Embryonic facial prominence (tissue), 1 donor: Measurements from ENCODE around the gene KRTAP4-7.
"Not testable (repeated sequence)": the region's sequence is repeated elsewhere in the genome, so short reads cannot be mapped to it uniquely, and the experiment has no call there.

Experiments used
- DNase-seq: peaks from one replicate; pipeline ENCODE4 v3.0.0-alpha.2; 2016; ENCODE audit errors: extremely low spot score

Gene KRTAP4-7

GRCh38 chr17:41084100-41084856, at the start of gene KRTAP4-7:
Gene KRTAP4-7, plus strand, starts transcription at chr17:41084150. Its CDS starts 57 bp downstream, at chr17:41084207.
- not testable (repeated sequence) for DNase-seq

- not testable (repeated sequence) for DNase-seq
Measured at GRCh38 chr17:41034346-41034935, 49.5 kb upstream of the KRTAP4-7 start, which contains the start of gene KRTAP1-3. Gene KRTAP1-3, minus strand, starts transcription at chr17:41034874. Its CDS starts 53 bp downstream, at chr17:41034821.

GRCh38 chr17:41037853-41038350, 46.0 kb upstream of the KRTAP4-7 start:
- no peak for DNase-seq

- not testable (repeated sequence) for DNase-seq
Measured at GRCh38 chr17:41040783-41041571, 43.0 kb upstream of the KRTAP4-7 start, which contains the start of gene KRTAP1-1. Gene KRTAP1-1, minus strand, starts transcription at chr17:41041450. Its CDS starts 53 bp downstream, at chr17:41041397.

DNA sequence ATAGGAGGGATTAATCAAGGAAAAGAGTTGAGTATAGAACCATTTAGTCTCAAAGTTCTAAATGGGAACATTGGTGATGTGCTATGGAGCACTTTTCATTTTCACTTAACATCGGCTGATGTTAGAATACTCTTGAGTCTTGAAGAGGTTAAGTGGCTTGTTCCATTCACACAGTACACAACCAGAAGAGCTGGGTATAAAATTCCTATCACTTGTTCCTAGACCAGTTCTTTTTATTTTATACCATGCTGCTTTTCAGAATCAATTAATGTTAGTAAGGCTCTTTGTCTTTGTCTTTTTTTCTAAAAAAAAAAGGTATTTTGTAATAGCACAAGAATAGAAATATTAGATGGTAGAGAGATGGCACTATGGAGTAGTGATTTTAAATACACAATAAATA, 41.0 kb upstream of the KRTAP4-7 start:
- DNase-seq, result no peak

GRCh38 chr17:41046735-41047465, 37.0 kb upstream of the KRTAP4-7 start, which contains the start of gene KRTAP2-1:
Gene KRTAP2-1, minus strand, starts transcription at chr17:41047316. Its CDS starts 49 bp downstream, at chr17:41047267.
- not testable (repeated sequence) for DNase-seq

DNA sequence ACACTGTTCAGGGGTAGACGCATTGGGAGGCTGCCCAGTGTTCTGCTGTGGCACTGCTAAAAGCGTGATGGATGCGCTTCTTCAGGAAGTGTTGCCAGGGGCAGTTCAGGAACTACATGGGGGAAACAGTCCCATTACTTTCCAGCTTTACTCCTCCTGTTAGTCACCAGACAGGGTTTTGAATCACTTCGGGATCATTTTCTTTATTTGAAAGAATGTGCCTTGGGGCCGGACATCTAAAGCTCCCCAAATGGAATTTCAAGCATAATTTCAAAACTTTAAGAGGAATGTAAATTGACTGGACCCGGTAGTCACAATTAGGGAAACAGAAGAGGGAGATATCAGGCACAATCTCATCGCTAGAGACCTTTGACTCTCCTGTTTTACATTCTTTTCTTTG, 35.5 kb upstream of the KRTAP4-7 start:
- no peak for DNase-seq

DNA sequence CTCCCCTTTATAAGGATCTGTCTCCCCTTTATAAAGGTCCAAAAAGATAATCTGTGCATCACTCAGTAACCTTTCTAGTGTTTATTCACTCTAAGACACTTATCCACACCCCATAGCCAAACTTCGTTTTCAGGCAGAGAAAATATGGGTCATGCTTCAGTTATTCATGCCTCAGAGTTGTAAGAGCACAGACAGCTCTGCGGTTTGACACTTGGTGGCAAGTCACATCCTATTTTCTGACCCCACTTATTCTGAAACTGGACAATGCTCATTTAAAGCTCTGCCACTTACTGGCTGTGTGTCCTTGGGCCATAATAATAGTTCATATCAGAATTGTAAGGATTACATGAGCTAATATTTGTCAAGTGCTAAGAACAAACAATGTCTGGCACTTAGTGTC, 34.8 kb upstream of the KRTAP4-7 start:
- DNase-seq, result no peak

- no peak for DNase-seq
Measured at GRCh38 chr17:41052566-41052965, 31.4 kb upstream of the KRTAP4-7 start.

DNA sequence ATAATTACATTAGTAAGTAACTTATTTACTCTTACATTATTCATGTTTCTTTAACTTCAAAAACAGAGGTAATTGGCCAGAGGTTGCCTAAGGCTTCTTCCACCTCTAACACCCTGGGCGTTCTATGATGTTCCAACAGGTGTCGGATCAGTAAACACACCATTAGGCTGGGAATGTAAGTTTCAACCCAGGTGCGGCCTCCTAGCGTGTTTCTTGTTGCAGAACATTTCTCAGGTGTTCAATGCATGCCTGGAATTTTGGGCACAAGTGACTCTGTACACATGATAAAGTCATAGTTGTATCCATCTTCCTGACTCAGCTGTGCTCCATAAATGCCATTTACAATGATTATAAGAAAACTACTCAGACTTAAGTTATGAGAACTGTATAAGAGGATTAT, 29.9 kb upstream of the KRTAP4-7 start:
- DNase-seq, result no peak

GRCh38 chr17:41054556-41054955, 29.4 kb upstream of the KRTAP4-7 start:
- not testable (repeated sequence) for DNase-seq

- DNase-seq, result not testable (repeated sequence)
Measured at GRCh38 chr17:41055130-41055529, 28.8 kb upstream of the KRTAP4-7 start, which contains the start of gene KRTAP2-2. Gene KRTAP2-2, minus strand, starts transcription at chr17:41055230. Its CDS starts 19 bp downstream, at chr17:41055211.

DNA sequence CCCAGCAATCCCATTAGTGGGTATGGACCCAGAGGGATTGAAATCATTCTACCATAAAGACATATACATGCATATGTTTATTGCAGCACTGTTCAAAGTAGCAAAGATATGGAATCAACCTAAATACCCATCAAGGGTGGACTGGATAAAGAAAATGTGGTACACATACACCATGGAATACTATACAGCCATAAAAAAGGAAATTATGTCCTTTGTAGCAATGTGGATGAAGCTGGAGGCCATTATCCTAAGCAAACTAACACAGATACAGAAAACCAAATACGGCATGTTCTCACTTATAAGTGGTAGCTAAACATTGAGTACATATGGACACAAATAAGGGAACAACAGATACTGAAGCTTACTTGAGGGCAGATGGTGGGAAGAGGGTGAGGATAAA, 26.4 kb upstream of the KRTAP4-7 start:
- DNase-seq, result no peak

GRCh38 chr17:41058741-41059140, 25.2 kb upstream of the KRTAP4-7 start:
- DNase-seq, result no peak

- not testable (repeated sequence) for DNase-seq
Measured at GRCh38 chr17:41059276-41060051, 24.5 kb upstream of the KRTAP4-7 start.

DNA sequence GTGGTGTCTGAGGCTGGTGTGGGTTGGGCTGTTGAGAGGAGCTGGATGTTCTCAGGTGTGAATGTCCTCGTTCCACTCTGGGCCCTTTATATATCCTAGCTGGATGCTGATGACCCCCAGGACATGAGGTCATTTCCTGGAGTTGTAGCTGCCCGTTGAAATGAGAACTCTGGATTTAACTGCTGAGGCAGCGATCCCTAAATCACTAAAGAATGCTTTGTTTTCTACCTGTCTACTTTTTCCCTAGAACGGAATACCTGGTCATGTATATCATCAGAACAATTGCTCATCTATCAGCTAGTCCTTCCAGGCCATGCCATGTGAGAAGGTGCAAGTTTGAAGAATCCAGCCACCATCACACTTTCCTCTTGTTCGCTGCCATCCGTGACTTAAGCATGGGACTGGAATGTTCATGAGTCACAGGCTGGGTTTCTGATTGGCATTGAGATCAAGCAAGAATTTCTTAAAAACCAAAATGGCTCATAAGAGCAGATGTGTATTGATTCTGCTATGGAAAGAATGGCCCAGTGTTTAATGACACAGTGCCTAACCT, 23.8 kb upstream of the KRTAP4-7 start, which contains the start of gene KRTAP2-3:
Gene KRTAP2-3, minus strand, starts transcription at position 63 of the 553 bp plus-strand sequence. CDS start 64 bp downstream, outside the sequence.
- DNase-seq, result no peak

- no peak for DNase-seq
Measured at GRCh38 chr17:41061964-41062363, 22.0 kb upstream of the KRTAP4-7 start.

DNA sequence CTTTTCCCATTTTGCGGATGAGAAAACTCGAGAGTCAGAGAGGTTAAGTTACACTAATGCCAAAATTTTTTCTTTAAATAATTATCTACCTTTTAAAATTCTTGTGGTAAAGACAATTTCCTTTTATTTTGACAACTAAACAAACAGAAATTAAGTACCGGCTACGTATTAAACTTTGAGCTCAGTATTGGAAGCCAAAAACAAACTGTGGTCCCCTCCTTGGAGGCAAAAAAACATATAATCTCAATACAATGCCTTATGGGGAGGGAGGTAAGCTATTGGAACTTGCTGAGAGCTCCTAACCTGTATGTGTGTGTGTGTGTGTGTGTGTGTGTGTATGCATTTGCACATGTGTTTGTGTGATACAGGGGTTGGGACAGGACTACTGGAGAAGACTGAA, 20.5 kb upstream of the KRTAP4-7 start:
- DNase-seq, result no peak

GRCh38 chr17:41064301-41064700, 19.6 kb upstream of the KRTAP4-7 start:
- DNase-seq, result no peak
